Smooth muscle cell (in vitro differentiated cells): Measurements from ENCODE around the gene BIK. TPM values are rescaled to one million over a fixed set of nuclear protein-coding genes. Genes with fewer than 3 reads are reported as not detected.

Source experiments
- DNase-seq: peaks from one replicate; lab custom pipeline; 2025; ENCODE audit not compliant: unreplicated experiment; lab: John Stamatoyannopoulos, UW
- H2AFZ ChIP-seq: fragments of 200-600 bp; sonication (generic); 2 replicates; pipeline ENCODE4 v1.6.0; 2016; ENCODE audit warnings: antibody characterized with exemption, low read depth, mild to moderate bottlenecking
- H3F3A ChIP-seq: fragments of 200-600 bp; sonication (generic); 2 replicates; pipeline ENCODE4 v1.6.0; 2017; ENCODE audit warnings: antibody characterized with exemption, low read depth
- H3K27ac ChIP-seq: fragments of 200-600 bp; sonication (generic); 2 replicates; pipeline ENCODE4 v1.5.1; 2016; ENCODE audit warnings: low read depth, mild to moderate bottlenecking
- H3K27me3 ChIP-seq: fragments of 200-600 bp; sonication (generic); 2 replicates; pipeline ENCODE4 v1.6.1; 2016; ENCODE audit warnings: low read depth, mild to moderate bottlenecking
- H3K36me3 ChIP-seq: fragments of 200-600 bp; sonication (generic); 2 replicates; pipeline ENCODE4 v1.5.1; 2016; ENCODE audit warnings: low read depth
- H3K4me1 ChIP-seq: fragments of 200-600 bp; sonication (generic); 2 replicates; pipeline ENCODE4 v1.5.1; 2016; ENCODE audit warnings: low read depth
- H3K4me2 ChIP-seq: fragments of 200-600 bp; sonication (generic); 2 replicates; pipeline ENCODE4 v1.6.0; 2016; ENCODE audit warnings: mild to moderate bottlenecking
- H3K4me3 ChIP-seq: fragments of 200-600 bp; sonication (generic); 2 replicates; pipeline ENCODE4 v1.5.1; 2016; ENCODE audit warnings: mild to moderate bottlenecking
- H3K79me2 ChIP-seq: fragments of 200-600 bp; sonication (generic); 2 replicates; pipeline ENCODE4 v1.6.0; 2016; ENCODE audit warnings: low read depth, mild to moderate bottlenecking
- H3K9ac ChIP-seq: fragments of 200-600 bp; sonication (generic); 2 replicates; pipeline ENCODE4 v1.6.0; 2016; ENCODE audit warnings: low read depth
- H3K9me3 ChIP-seq: fragments of 200-600 bp; sonication (generic); replicated peaks from 2 replicates; pipeline ENCODE4 v1.5.1; 2016; ENCODE audit warnings: low read depth
- H4K20me1 ChIP-seq: fragments of 200-600 bp; sonication (generic); 2 replicates; pipeline ENCODE4 v1.6.0; 2016; ENCODE audit warnings: low read depth
- WGBS: methylation state at CpG from one replicate; pipeline ENCODE4 v1.1.7; 2016; ENCODE audit warnings: low lambda C conversion rate; 5-methylcytosine and 5-hydroxymethylcytosine counted together
- polyA plus RNA-seq: library from polyadenylated mRNA; unstranded; fragments of >200 nt; fragmentation: Nextera tagmentation; extraction: Ambion mirVana; gene quantifications from 2 replicates; pipeline ENCODE4 v1.2.1, GENCODE V29; 2016
- total RNA-seq: library from RNA; depleted of rRNA; stranded (reverse); fragments of >200 nt; gene quantifications from 2 replicates; pipeline ENCODE4 v1.2.3, GENCODE V29; 2014
- TF ChIP-seq, protein P1 (sequence below): fragments of 200-600 bp; sonication (generic); IDR thresholded peaks from 2 replicates; pipeline ENCODE4 v1.5.1; 2017; ENCODE audit warnings: borderline replicate concordance, mild to moderate bottlenecking, antibody characterized with exemption; ENCODE audit not compliant: insufficient read depth, poor library complexity, severe bottlenecking

The BIK gene
- total and polyA plus RNA-seq, 2 experiments from 2014 or later = 1.9 to 3.9 TPM

- WGBS = 61% methylated on average over 13 of the region's 13 CpGs
- no peaks in the 10 kb centered on the region for H3K9me3 ChIP-seq
- H4K20me1 ChIP-seq = no peaks in the 10 kb centered on the region
- H3K4me2 ChIP-seq = no peak overlapping the region
- no peak overlapping the region for H3K27ac ChIP-seq
- H3K4me3 ChIP-seq = no peak overlapping the region
- H3K79me2 ChIP-seq = no peaks in the 10 kb centered on the region
- H3K36me3 ChIP-seq = no peaks in the 10 kb centered on the region
- peaks cover 14% of the 10 kb centered on the region for H3K4me1 ChIP-seq
- TF ChIP-seq, protein P1, sequence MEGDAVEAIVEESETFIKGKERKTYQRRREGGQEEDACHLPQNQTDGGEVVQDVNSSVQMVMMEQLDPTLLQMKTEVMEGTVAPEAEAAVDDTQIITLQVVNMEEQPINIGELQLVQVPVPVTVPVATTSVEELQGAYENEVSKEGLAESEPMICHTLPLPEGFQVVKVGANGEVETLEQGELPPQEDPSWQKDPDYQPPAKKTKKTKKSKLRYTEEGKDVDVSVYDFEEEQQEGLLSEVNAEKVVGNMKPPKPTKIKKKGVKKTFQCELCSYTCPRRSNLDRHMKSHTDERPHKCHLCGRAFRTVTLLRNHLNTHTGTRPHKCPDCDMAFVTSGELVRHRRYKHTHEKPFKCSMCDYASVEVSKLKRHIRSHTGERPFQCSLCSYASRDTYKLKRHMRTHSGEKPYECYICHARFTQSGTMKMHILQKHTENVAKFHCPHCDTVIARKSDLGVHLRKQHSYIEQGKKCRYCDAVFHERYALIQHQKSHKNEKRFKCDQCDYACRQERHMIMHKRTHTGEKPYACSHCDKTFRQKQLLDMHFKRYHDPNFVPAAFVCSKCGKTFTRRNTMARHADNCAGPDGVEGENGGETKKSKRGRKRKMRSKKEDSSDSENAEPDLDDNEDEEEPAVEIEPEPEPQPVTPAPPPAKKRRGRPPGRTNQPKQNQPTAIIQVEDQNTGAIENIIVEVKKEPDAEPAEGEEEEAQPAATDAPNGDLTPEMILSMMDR = no peak
- no peak overlapping the region for H2AFZ ChIP-seq
- no peak overlapping the region for H3K9ac ChIP-seq
- no peaks in the 10 kb centered on the region for H3F3A ChIP-seq
- H3K27me3 ChIP-seq = peaks cover 49% of the 10 kb centered on the region
- no peak for DNase-seq
Observed at GRCh38 chr22:43113526-43114251, 3.1 kb downstream of the BIK start.

DNA sequence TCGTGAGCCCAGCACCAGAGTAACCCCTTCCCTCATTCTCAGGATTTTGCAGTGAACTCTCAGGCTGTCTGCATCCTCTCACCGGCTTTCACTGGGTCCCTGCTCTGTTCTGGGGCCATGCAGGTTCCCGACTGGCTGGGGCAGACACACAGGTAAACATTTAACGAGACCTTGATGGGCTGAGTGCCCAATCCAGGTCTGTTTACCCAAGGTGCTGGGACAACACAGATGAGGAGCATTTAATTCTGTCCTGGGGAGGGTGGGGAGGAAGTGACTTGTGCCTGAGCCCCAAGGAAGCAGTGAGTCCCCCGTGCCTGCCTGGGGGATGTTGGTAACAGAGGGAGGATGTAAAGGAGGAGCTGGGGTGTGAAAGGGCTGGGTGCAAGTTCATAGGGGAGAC is 4.4 kb downstream of the BIK start:
- H3K36me3 ChIP-seq = no peaks in the 10 kb centered on the region
- 72% methylated on average over 5 of the region's 5 CpGs for WGBS
- no peaks in the 10 kb centered on the region for H3K79me2 ChIP-seq
- DNase-seq = no peak
- no peak overlapping the region for H3K9ac ChIP-seq
- no peak overlapping the region for H3K27ac ChIP-seq
- H3K9me3 ChIP-seq = no peaks in the 10 kb centered on the region
- no peak overlapping the region for H3K4me3 ChIP-seq
- no peaks in the 10 kb centered on the region for H3F3A ChIP-seq
- H3K27me3 ChIP-seq = peaks cover 38% of the 10 kb centered on the region
- no peaks in the 10 kb centered on the region for H4K20me1 ChIP-seq
- peaks cover 13% of the 10 kb centered on the region for H3K4me1 ChIP-seq
- no peak overlapping the region for H3K4me2 ChIP-seq
- no peak overlapping the region for H2AFZ ChIP-seq
- TF ChIP-seq, protein P1 = no peak

DNA sequence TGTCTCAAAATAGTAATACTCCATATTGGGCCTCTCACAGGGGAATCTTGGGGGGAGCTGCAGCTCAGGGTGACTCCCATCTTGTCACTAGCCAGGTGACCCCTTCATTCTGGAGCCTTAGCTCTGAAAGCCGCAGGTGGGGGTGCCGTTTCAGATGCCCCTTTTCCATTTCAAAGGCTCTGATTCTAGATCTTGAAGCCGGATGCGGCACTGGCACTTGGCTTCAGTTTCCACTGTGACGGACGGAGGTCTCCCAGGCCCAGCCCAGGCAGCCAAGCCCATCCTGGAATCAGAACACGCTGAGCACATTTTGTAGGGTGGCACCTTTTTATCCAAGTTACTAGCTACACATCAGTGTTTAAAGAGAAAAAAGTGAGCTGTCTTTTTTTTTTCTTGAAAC is 6.4 kb downstream of the BIK start:
- no peak overlapping the region for H3K4me2 ChIP-seq
- no peaks in the 10 kb centered on the region for H3K4me1 ChIP-seq
- no peaks in the 10 kb centered on the region for H3F3A ChIP-seq
- TF ChIP-seq, protein P1 = no peak
- no peaks in the 10 kb centered on the region for H3K36me3 ChIP-seq
- no peak overlapping the region for H3K27ac ChIP-seq
- H2AFZ ChIP-seq = no peak overlapping the region
- H3K27me3 ChIP-seq = peaks cover 18% of the 10 kb centered on the region
- WGBS = 95% methylated on average over 7 of the region's 7 CpGs
- no peak overlapping the region for H3K4me3 ChIP-seq
- no peak for DNase-seq
- H3K9ac ChIP-seq = no peak overlapping the region
- H4K20me1 ChIP-seq = no peaks in the 10 kb centered on the region
- no peaks in the 10 kb centered on the region for H3K9me3 ChIP-seq
- no peaks in the 10 kb centered on the region for H3K79me2 ChIP-seq
